HepG2 (cell line): ENCODE measurements around the gene PLIN3. TPM values are rescaled to one million over a fixed set of nuclear protein-coding genes. Genes with fewer than 3 reads are reported as not detected.

ENCODE experiments used
- AGO1 ChIP-seq: fragments of 200-400 bp; formaldehyde crosslinking; IDR thresholded peaks from 2 replicates; pipeline ENCODE4 v1.6.1; 2017; ENCODE audit warnings: mild to moderate bottlenecking, low read depth, low read length, moderate library complexity; ENCODE audit not compliant: poor library complexity, severe bottlenecking
- GATAD2A ChIP-seq: IDR thresholded peaks from 2 replicates; pipeline ENCODE4 v1.6.1; 2016
- HIVEP1 ChIP-seq: sonication (generic); formaldehyde crosslinking; IDR thresholded peaks from 2 replicates; pipeline ENCODE4 v1.4.0; 2020; ENCODE audit warnings: mild to moderate bottlenecking, missing genetic modification reagents
- HNF4A ChIP-seq: sonication (generic); formaldehyde crosslinking; IDR thresholded peaks from 2 replicates; pipeline ENCODE4 v1.4.0; 2020; ENCODE audit warnings: missing genetic modification reagents
- MAZ ChIP-seq, 2 experiments: sonication (generic) in 1 of 2; formaldehyde crosslinking in 1 of 2; IDR thresholded peaks; 2 replicates each; pipeline versions ENCODE4 v1.5.0 to v1.6.1; 2012 to 2020; ENCODE audit warnings: low read depth in 2 of 2, mild to moderate bottlenecking in 2 of 2, borderline replicate concordance in 1 of 2, improper control_type of control experiment in 1 of 2, low read length in 1 of 2, missing genetic modification reagents in 1 of 2, moderate library complexity in 1 of 2
- MEF2D ChIP-seq: sonication (generic); formaldehyde crosslinking; IDR thresholded peaks from 2 replicates; pipeline ENCODE4 v1.5.1; 2020; ENCODE audit warnings: mild to moderate bottlenecking, missing genetic modification reagents
- NFYB ChIP-seq: sonication (generic); formaldehyde crosslinking; IDR thresholded peaks from 2 replicates; pipeline ENCODE4 v1.4.0; 2020; ENCODE audit warnings: missing genetic modification reagents
- RXRB ChIP-seq: IDR thresholded peaks from 2 replicates; pipeline ENCODE4 v1.6.1; 2016; ENCODE audit warnings: borderline replicate concordance, missing genetic modification reagents, missing compliant biosample characterization
- SIN3B ChIP-seq: fragments of 150-350 bp; IDR thresholded peaks from 2 replicates; pipeline ENCODE4 v1.6.1; 2014; ENCODE audit warnings: low read length
- SMARCE1 ChIP-seq: fragments of 450-650 bp; IDR thresholded peaks from 2 replicates; pipeline ENCODE4 v1.6.1; 2017; ENCODE audit warnings: borderline replicate concordance
- SP1 ChIP-seq, 2 experiments: fragments of 450-650 bp in 1 of 2; sonication (generic) in 1 of 2; formaldehyde crosslinking in 1 of 2; IDR thresholded peaks; 2 replicates each; pipeline versions ENCODE4 v1.4.0 to v1.6.1; 2016 to 2020; ENCODE audit warnings: missing genetic modification reagents in 1 of 2
- SRSF1 ChIP-seq: fragments of 200-400 bp; formaldehyde crosslinking; optimal IDR thresholded peaks from 2 replicates; pipeline ENCODE3; 2017; ENCODE audit warnings: mild to moderate bottlenecking, low read depth, low read length, moderate library complexity
- ZNF292 ChIP-seq: sonication (generic); formaldehyde crosslinking; IDR thresholded peaks from 2 replicates; pipeline ENCODE4 v1.8.1; 2022; ENCODE audit warnings: mild to moderate bottlenecking, low read depth, missing genetic modification reagents, borderline replicate concordance
- ZNF326 ChIP-seq: sonication (generic); formaldehyde crosslinking; IDR thresholded peaks from 2 replicates; pipeline ENCODE4 v1.4.0; 2020; ENCODE audit warnings: missing genetic modification reagents, borderline replicate concordance
- ZSCAN29 ChIP-seq: sonication (generic); formaldehyde crosslinking; conservative IDR thresholded peaks from 2 replicates; pipeline ENCODE4 v1.4.0; 2020; ENCODE audit warnings: mild to moderate bottlenecking, missing genetic modification reagents
- polyA plus RNA-seq, 8 experiments: library from polyadenylated mRNA; depleted of rRNA in 3 of 8; stranded (reverse) in 7 of 8; unstranded in 1 of 8; fragments of >200 nt; fragmentation: Illumina TruSeq in 4 of 8; extraction: Trizol in 4 of 8; gene quantifications; 2 replicates each; pipeline versions ENCODE4 v1.2.1 to v1.2.3, GENCODE V29; 2011 to 2016; ENCODE audit warnings: low read depth in 4 of 8, missing spikeins in 1 of 8, mixed read lengths in 1 of 8; ENCODE audit not compliant: insufficient read depth in 1 of 8
- total RNA-seq, 5 experiments: library from RNA; depleted of rRNA; stranded (reverse); fragments of >200 nt; fragmentation: Illumina TruSeq; extraction: Trizol; gene quantifications; 2 replicates each; pipeline ENCODE4 v1.2.3, GENCODE V29; 2016; ENCODE audit warnings: low read depth in 1 of 5
- TF ChIP-seq, protein P1 (sequence below): sonication (generic); formaldehyde crosslinking; IDR thresholded peaks from 2 replicates; pipeline ENCODE4 v1.4.0; 2020; ENCODE audit warnings: mild to moderate bottlenecking, missing genetic modification reagents, borderline replicate concordance
- TF ChIP-seq, protein P2 (sequence below): sonication (generic); formaldehyde crosslinking; IDR thresholded peaks from 2 replicates; pipeline ENCODE4 v1.4.0; 2020; ENCODE audit warnings: mild to moderate bottlenecking, missing genetic modification reagents

Gene PLIN3
- total and polyA plus RNA-seq, 2 of the 13 experiments (the other 11 are each of a cell fraction or from before 2014, with no cell fraction given) = 49.3 to 57.9 TPM

DNA sequence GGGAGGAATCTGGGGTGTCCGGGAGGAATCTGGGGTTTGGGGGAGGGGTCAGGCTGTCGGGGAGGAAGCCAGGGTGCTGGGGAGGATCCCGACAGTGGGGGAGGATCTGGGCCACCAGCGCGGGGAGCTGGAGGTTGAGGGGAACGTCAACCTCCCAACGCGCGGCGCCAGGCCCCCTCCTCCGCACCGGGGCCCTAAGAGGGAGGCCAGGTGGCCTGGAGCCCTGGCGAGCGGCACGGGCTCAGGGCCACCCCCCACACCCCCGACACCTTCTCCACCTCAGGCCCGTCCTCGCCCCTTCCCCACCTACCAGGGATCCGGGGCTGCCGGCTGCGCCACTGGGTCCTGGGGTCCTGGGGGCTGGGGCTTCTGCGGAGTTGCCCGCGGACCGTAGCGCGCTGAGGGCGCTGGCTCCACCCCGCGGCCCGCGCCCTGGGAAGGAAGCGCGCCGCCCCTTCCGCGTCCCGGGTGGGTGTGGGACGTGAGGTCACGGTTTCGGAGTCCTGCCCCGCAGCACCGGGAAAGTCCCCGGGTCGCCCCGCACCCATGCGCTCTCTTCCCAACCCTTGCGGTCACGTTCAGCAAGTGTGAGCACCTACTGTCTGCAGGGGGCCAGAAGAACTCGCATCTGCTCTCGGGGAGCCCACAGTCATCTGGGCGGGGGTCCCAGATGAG is 36.0 kb downstream of the PLIN3 start, which contains the start of gene TICAM1 (continued):
- TF ChIP-seq, protein P1, sequence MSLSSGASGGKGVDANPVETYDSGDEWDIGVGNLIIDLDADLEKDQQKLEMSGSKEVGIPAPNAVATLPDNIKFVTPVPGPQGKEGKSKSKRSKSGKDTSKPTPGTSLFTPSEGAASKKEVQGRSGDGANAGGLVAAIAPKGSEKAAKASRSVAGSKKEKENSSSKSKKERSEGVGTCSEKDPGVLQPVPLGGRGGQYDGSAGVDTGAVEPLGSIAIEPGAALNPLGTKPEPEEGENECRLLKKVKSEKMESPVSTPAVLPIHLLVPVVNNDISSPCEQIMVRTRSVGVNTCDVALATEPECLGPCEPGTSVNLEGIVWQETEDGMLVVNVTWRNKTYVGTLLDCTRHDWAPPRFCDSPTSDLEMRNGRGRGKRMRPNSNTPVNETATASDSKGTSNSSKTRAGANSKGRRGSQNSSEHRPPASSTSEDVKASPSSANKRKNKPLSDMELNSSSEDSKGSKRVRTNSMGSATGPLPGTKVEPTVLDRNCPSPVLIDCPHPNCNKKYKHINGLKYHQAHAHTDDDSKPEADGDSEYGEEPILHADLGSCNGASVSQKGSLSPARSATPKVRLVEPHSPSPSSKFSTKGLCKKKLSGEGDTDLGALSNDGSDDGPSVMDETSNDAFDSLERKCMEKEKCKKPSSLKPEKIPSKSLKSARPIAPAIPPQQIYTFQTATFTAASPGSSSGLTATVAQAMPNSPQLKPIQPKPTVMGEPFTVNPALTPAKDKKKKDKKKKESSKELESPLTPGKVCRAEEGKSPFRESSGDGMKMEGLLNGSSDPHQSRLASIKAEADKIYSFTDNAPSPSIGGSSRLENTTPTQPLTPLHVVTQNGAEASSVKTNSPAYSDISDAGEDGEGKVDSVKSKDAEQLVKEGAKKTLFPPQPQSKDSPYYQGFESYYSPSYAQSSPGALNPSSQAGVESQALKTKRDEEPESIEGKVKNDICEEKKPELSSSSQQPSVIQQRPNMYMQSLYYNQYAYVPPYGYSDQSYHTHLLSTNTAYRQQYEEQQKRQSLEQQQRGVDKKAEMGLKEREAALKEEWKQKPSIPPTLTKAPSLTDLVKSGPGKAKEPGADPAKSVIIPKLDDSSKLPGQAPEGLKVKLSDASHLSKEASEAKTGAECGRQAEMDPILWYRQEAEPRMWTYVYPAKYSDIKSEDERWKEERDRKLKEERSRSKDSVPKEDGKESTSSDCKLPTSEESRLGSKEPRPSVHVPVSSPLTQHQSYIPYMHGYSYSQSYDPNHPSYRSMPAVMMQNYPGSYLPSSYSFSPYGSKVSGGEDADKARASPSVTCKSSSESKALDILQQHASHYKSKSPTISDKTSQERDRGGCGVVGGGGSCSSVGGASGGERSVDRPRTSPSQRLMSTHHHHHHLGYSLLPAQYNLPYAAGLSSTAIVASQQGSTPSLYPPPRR (CRISPR knock-in tag) = 0 out of 2 replicates have a peak, but pooled peaks have one; percentile 34
- TF ChIP-seq AGO1 (no peak), SRSF1 (no peak), ZNF292 (CRISPR knock-in tag) (no peak), MEF2D (no peak), MAZ (IDR thresholded peaks at IDR 0.05; ENCODE audit: borderline replicate concordance, low read depth, low read length) (no peak), MAZ (CRISPR knock-in tag; IDR thresholded peaks at IDR 0.05; ENCODE audit: low read depth) (no peak), SP1 (IDR thresholded peaks at IDR 0.05) (no peak), SP1 (CRISPR knock-in tag; IDR thresholded peaks at IDR 0.05) (0 out of 2 replicates have a peak, but pooled peaks have one; percentile 26), HNF4A (CRISPR knock-in tag) (no peak), HIVEP1 (no peak), RXRB (CRISPR knock-in tag) (no peak), SMARCE1 (no peak), GATAD2A (peak; percentile 60; the same call in 1 of the 2 replicates), NFYB (CRISPR knock-in tag) (no peak), ZSCAN29 (peak; percentile 63; the same call in 1 of the 2 replicates), ZNF326 (no peak), SIN3B (no peak)
- TF ChIP-seq, protein P2, sequence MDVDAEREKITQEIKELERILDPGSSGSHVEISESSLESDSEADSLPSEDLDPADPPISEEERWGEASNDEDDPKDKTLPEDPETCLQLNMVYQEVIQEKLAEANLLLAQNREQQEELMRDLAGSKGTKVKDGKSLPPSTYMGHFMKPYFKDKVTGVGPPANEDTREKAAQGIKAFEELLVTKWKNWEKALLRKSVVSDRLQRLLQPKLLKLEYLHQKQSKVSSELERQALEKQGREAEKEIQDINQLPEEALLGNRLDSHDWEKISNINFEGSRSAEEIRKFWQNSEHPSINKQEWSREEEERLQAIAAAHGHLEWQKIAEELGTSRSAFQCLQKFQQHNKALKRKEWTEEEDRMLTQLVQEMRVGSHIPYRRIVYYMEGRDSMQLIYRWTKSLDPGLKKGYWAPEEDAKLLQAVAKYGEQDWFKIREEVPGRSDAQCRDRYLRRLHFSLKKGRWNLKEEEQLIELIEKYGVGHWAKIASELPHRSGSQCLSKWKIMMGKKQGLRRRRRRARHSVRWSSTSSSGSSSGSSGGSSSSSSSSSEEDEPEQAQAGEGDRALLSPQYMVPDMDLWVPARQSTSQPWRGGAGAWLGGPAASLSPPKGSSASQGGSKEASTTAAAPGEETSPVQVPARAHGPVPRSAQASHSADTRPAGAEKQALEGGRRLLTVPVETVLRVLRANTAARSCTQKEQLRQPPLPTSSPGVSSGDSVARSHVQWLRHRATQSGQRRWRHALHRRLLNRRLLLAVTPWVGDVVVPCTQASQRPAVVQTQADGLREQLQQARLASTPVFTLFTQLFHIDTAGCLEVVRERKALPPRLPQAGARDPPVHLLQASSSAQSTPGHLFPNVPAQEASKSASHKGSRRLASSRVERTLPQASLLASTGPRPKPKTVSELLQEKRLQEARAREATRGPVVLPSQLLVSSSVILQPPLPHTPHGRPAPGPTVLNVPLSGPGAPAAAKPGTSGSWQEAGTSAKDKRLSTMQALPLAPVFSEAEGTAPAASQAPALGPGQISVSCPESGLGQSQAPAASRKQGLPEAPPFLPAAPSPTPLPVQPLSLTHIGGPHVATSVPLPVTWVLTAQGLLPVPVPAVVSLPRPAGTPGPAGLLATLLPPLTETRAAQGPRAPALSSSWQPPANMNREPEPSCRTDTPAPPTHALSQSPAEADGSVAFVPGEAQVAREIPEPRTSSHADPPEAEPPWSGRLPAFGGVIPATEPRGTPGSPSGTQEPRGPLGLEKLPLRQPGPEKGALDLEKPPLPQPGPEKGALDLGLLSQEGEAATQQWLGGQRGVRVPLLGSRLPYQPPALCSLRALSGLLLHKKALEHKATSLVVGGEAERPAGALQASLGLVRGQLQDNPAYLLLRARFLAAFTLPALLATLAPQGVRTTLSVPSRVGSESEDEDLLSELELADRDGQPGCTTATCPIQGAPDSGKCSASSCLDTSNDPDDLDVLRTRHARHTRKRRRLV (CRISPR knock-in tag) = no peak
